ENCODE data around the gene PMEPA1. TPM values are rescaled to one million over a fixed set of nuclear protein-coding genes. Genes with fewer than 3 reads are reported as not detected.
A peak's percentile ranks its signal among the peaks of the same experiment; 100 is the strongest.

Gene PMEPA1
- total and polyA plus RNA-seq, 2 donors (not counting 3 experiments of a cell fraction or from before 2014, with no cell fraction given): 31.6 to 33.2 TPM

GRCh38 chr20:57618764-57619050, 91.1 kb downstream of the PMEPA1 start:
- DNase-seq (ENCODE audit: low read depth, low spot score) (no peak), FAIRE-seq (no peak)
- ChIA-PET CTCF (interaction anchor here (2.1 kb wide), 1 partner anchor 24 kb away, joined by 6 read pairs; no protein-coding TSS in a partner anchor), POLR2A (no interaction called here)
- TF ChIP-seq POLR2AphosphoS5 (IDR thresholded peaks at IDR 0.05; ENCODE audit: insufficient read depth, low read depth, low read length): no peak
- TF ChIP-seq CTCF (IDR thresholded peaks at IDR 0.05; ENCODE audit: extremely low read depth in 1 of 2, insufficient read depth in 1 of 2, low read depth in 1 of 2, low read length in 2 of 2): no peak
- TF ChIP-seq MYC (IDR thresholded peaks at IDR 0.05; ENCODE audit: low read depth, low read length): no peak
- TF ChIP-seq POLR2A (IDR thresholded peaks at IDR 0.05; ENCODE audit: low read depth, low read length): no peak
- no peak for TF ChIP-seq MAX (IDR thresholded peaks at IDR 0.05; ENCODE audit: insufficient read depth, insufficient read length)
- Histone ChIP-seq H3K4me3 (replicated peaks in 1 of 3; ENCODE audit: insufficient read depth in 1 of 3, low read depth in 1 of 3, low read length in 3 of 3) (no peak overlapping the region), H3K9ac (replicated peaks; ENCODE audit: extremely low read depth, insufficient read depth, low read length) (no peak overlapping the region), H3K36me3 (ENCODE audit: control insufficient read depth in 2 of 2, extremely low read depth in 1 of 2, insufficient read depth in 2 of 2, low read length in 2 of 2) (no peaks in the 10 kb centered on the region), H3K9me1 (replicated peaks; ENCODE audit: control insufficient read depth, extremely low read depth, insufficient read depth, low read length) (no peaks in the 10 kb centered on the region), H3K9me3 (replicated peaks; ENCODE audit: control insufficient read depth, insufficient read depth, low read length) (no peaks in the 10 kb centered on the region), H3K27me3 (ENCODE audit: control insufficient read depth in 2 of 2, insufficient read depth in 2 of 2, low read length in 2 of 2) (no peaks in the 10 kb centered on the region), H4K20me1 (replicated peaks; ENCODE audit: control insufficient read depth, extremely low read depth, insufficient read depth, low read length) (no peaks in the 10 kb centered on the region), H3K4me2 (ENCODE audit: insufficient read depth, low read length) (no peak overlapping the region), H3K4me1 (ENCODE audit: control insufficient read depth, extremely low read depth, insufficient read depth, low read length) (no peaks in the 10 kb centered on the region), H2AFZ (ENCODE audit: low read depth, low read length) (no peak overlapping the region), H3K79me2 (ENCODE audit: control insufficient read depth, insufficient read depth, low read length) (no peaks in the 10 kb centered on the region), H3K27ac (ENCODE audit: insufficient read depth, low read depth, low read length) (no peak overlapping the region)
- BruUV-seq (replicated peaks): no TSS peak
- dilution Hi-C loops (cut with MboI; ENCODE audit: extremely low pct_ligation_motif_present, low sequenced_read_pairs): no loop called here
- intact Hi-C loops (cut with micrococcal nuclease): no loop called here

GRCh38 chr20:57618091-57618763, 91.6 kb downstream of the PMEPA1 start:
- Histone ChIP-seq H3K27me3 (ENCODE audit: control insufficient read depth in 2 of 2, insufficient read depth in 2 of 2, low read length in 2 of 2) (no peaks in the 10 kb centered on the region), H3K4me3 (replicated peaks in 1 of 3; ENCODE audit: insufficient read depth in 1 of 3, low read depth in 1 of 3, low read length in 3 of 3) (no peak overlapping the region), H3K36me3 (ENCODE audit: control insufficient read depth in 2 of 2, extremely low read depth in 1 of 2, insufficient read depth in 2 of 2, low read length in 2 of 2) (no peaks in the 10 kb centered on the region), H3K4me2 (ENCODE audit: insufficient read depth, low read length) (no peak overlapping the region), H3K9me1 (replicated peaks; ENCODE audit: control insufficient read depth, extremely low read depth, insufficient read depth, low read length) (no peaks in the 10 kb centered on the region), H3K9ac (replicated peaks; ENCODE audit: extremely low read depth, insufficient read depth, low read length) (no peak overlapping the region), H3K79me2 (ENCODE audit: control insufficient read depth, insufficient read depth, low read length) (no peaks in the 10 kb centered on the region), H3K27ac (ENCODE audit: insufficient read depth, low read depth, low read length) (no peak overlapping the region), H2AFZ (ENCODE audit: low read depth, low read length) (no peak overlapping the region), H4K20me1 (replicated peaks; ENCODE audit: control insufficient read depth, extremely low read depth, insufficient read depth, low read length) (no peaks in the 10 kb centered on the region), H3K9me3 (replicated peaks; ENCODE audit: control insufficient read depth, insufficient read depth, low read length) (no peaks in the 10 kb centered on the region), H3K4me1 (ENCODE audit: control insufficient read depth, extremely low read depth, insufficient read depth, low read length) (no peaks in the 10 kb centered on the region)
- POLR2A ChIA-PET: no interaction called here
- intact Hi-C loops (cut with micrococcal nuclease): no loop called here
- no TSS peak for BruUV-seq (replicated peaks)
- DNase-seq (ENCODE audit: low read depth, low spot score) (no peak), FAIRE-seq (no peak)
- CTCF ChIA-PET: interaction anchor here (2.1 kb wide), 1 partner anchor 24 kb away, joined by 6 read pairs; no protein-coding TSS in a partner anchor
- dilution Hi-C loops (cut with MboI; ENCODE audit: extremely low pct_ligation_motif_present, low sequenced_read_pairs): no loop called here
- TF ChIP-seq CTCF (IDR thresholded peaks at IDR 0.05; ENCODE audit: extremely low read depth in 1 of 2, insufficient read depth in 1 of 2, low read depth in 1 of 2, low read length in 2 of 2) (no peak), MAX (IDR thresholded peaks at IDR 0.05; ENCODE audit: insufficient read depth, insufficient read length) (no peak), FOS (IDR thresholded peaks at IDR 0.05; ENCODE audit: borderline replicate concordance, insufficient read depth, low read length) (peak; percentile 19), EZH2 (IDR thresholded peaks at IDR 0.05; ENCODE audit: borderline replicate concordance, low read depth, low read length, severe bottlenecking) (no peak)

Measured in endothelial cell of umbilical vein (primary cell).